ENCODE results near the gene OR9A4.

GRCh38 chr7:141943846-141944245, 27.6 kb downstream of the OR9A4 start:
- no peak for TF ChIP-seq CTCF (conservative IDR thresholded peaks at IDR 0.05; ENCODE audit: low read length)
- TF ChIP-seq EZH2phosphoT487 (IDR thresholded peaks at IDR 0.05; ENCODE audit: borderline replicate concordance) = no peak
